Heart right ventricle (tissue), 16 donors: Measurements from ENCODE around the gene CPSF7. TPM values are rescaled to one million over a fixed set of nuclear protein-coding genes. Genes with fewer than 3 reads are reported as not detected.
"Not testable (repeated sequence)": the region's sequence is repeated elsewhere in the genome, so short reads cannot be mapped to it uniquely, and the experiment has no call there.

ENCODE experiments used
- ATAC-seq, 8 donors: fragments of 200-7000 bp; cut with Tn5 transposase; one replicate each; pipeline ENCODE4 v1.9.1; 2020; ENCODE audit warnings: mild to moderate bottlenecking in 8 of 8, moderate library complexity in 8 of 8, moderate number of reproducible peaks in 1 of 8
- DNase-seq, 2 donors: peaks; one replicate each; pipeline ENCODE4 v3.0.0-alpha.2; 2020
- H3K27ac ChIP-seq, 10 donors: fragments of 200-600 bp; sonication (generic) in 2 of 10; one replicate each; pipeline versions ENCODE4 v1.5.0 to v1.8.0; 2020 to 2022; ENCODE audit warnings: mild to moderate bottlenecking in 3 of 10
- H3K27me3 ChIP-seq, 7 donors: fragments of 200-600 bp; one replicate each; pipeline ENCODE4 v1.8.0; 2021 to 2022; ENCODE audit warnings: mild to moderate bottlenecking in 2 of 7
- H3K36me3 ChIP-seq, 9 donors: fragments of 200-600 bp; sonication (generic) in 1 of 9; one replicate each; pipeline versions ENCODE4 v1.5.0 to v1.8.0; 2020 to 2022; ENCODE audit warnings: mild to moderate bottlenecking in 2 of 9
- H3K4me1 ChIP-seq, 9 donors: fragments of 200-600 bp; sonication (generic) in 1 of 9; one replicate each; pipeline versions ENCODE4 v1.5.0 to v1.8.0; 2020 to 2022; ENCODE audit warnings: mild to moderate bottlenecking in 4 of 9
- H3K4me3 ChIP-seq, 10 donors: fragments of 200-600 bp; sonication (generic) in 2 of 10; one replicate each; pipeline versions ENCODE4 v1.5.0 to v1.8.0; 2020 to 2022; ENCODE audit warnings: mild to moderate bottlenecking in 7 of 10, moderate library complexity in 2 of 10
- H3K9me3 ChIP-seq, 11 donors: fragments of 200-600 bp in 10 of 11; sonication (generic) in 2 of 11; one replicate each; pipeline versions ENCODE4 v1.5.0 to v1.8.0; 2013 to 2022; ENCODE audit warnings: mild to moderate bottlenecking in 2 of 11, control low read depth in 1 of 11, moderate library complexity in 1 of 11
- CTCF ChIP-seq, 9 donors: fragments of 200-600 bp; sonication (generic) in 2 of 9; IDR thresholded peaks; one replicate each; pipeline versions ENCODE4 v1.5.0 to v1.8.0; 2021 to 2022; ENCODE audit warnings: antibody characterized with exemption in 9 of 9, mild to moderate bottlenecking in 5 of 9, moderate library complexity in 1 of 9
- WGBS, 2 donors: extraction: QIAGEN DNeasy Blood & Tissue Kit; methylation state at CpG; one replicate each; pipeline ENCODE4 v1.1.7; 2013; ENCODE audit warnings: inconsistent platforms in 1 of 2; 5-methylcytosine and 5-hydroxymethylcytosine counted together
- intact Hi-C, 10 donors: fragments of 100-400 bp; cut with DNase I; formaldehyde crosslinking; loops; one replicate each; pipeline versions ENCODE4 v1.11.1 to v1.14.2; 2022
- polyA plus RNA-seq, 2 donors: library from polyadenylated mRNA; stranded (reverse); fragments of 200-250 nt; gene quantifications; one replicate each; pipeline ENCODE4 v1.2.3, GENCODE V29; 2013
- total RNA-seq, 10 donors: library from RNA; stranded (reverse); fragmentation: NEBNext Ultra II Directional in 3 of 10; extraction: Animal tissue kit (Norgen Biotek cat#: 25700) in 3 of 10; gene quantifications; one replicate each; pipeline versions ENCODE4 v1.2.1 to v1.2.4, GENCODE V29; 2021 to 2023
- donor health status: Arrhythmogenic right ventricular cardiomyopathy.
- donor health status: ischemic (EF 13 %, LVEDD 7.1; RV severe dilation, severe dysfunction).
- donor health status: healthy with polysubstance abuse.
- donor health status: DM: no; HTN: yes; CAD: no.
- donor health status: DM: no; HTN: no; CAD: no.
- donor health status: ischemic (EF 25% LVEDD 6.9; RV normal size, moderate dysfunction).
- donor health status: ischemic (EF 25% LVEDD 5.7; RV mildly dilated, moderate dysfunction).
- donor health status: healthy.
- donor health status: DM: yes; HTN: yes; CAD: no.
- donor health status: Ischemic cardiomyopathy.
- donor health status: ischemic (EF 35%, LVEDD 5.7; RV mildly dilated, moderate dysfunction).
- donor health status: nonischemic (EF 11% LVEDD 7.7; RV severe dilation, severe dysfunction).
- donor health status: DM: yes; HTN: yes; CAD: no.
- donor health status: PGD.
- donor health status: ischemic (EF 29% LVEDD 5.4; RV normal size, mild dysfunction).
- donor health status: nonischemic (EF 23%, LVEDD 6.1; RV moderate dilation, normal function).

CPSF7 gene
- total and polyA plus RNA-seq, 12 donors = 22.3 to 51.8 (median 43.3) TPM

- H3K36me3 ChIP-seq = peaks cover 0 to 46% (median 0%) of the 10 kb centered on the region in 9 donors
- 61% methylated on average over 5 of the region's 5 CpGs for WGBS, 2 donors
- intact Hi-C loops = loop anchor here in 4 of 10 donors (10.0 kb wide), 2 partner anchors 102 to 162 kb away; no protein-coding TSS in a partner anchor
Observed at GRCh38 chr11:61472868-61473267, 43.1 kb upstream of the CPSF7 start.

DNA sequence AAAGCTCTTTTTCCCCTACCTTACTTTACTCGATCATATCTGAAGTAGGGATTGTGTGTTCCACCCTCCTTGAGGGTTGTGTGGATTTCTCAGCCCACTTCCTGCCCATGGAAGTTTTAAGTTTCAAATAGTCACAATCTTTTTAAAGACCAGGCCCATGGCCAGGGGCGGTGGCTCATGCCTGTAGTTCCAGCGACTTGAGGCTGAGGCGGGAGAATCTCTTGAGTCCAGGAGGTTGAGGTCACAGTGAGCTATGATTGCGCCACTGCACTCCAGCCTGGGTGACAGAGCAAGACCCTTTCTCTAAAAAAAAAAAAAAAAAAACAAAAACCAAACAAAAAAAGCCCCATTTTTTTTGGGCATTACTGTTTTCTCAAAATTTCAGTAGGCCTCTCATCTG, 42.5 kb upstream of the CPSF7 start:
- intact Hi-C loops = loop anchor here in 4 of 10 donors (10.0 kb wide), 2 partner anchors 103 to 163 kb away; no protein-coding TSS in a partner anchor
- H3K4me1 ChIP-seq = peaks cover under 1 to 27% (median 10%) of the 10 kb centered on the region in 9 donors
- peaks cover 0 to 9% (median 0%) of the 10 kb centered on the region in 11 donors for H3K9me3 ChIP-seq
- peak; percentile 61 to 82 (median 76) for ATAC-seq
- WGBS, 2 donors = 56 to 59% methylated on average over 5 of the region's 5 CpGs
- no peaks in the 10 kb centered on the region for H3K27me3 ChIP-seq
- H3K27ac ChIP-seq = peak overlapping the region; percentile 52 to 85 (median 78)
- DNase-seq = peak; percentile 63 to 71
- peaks cover 0 to 47% (median 0%) of the 10 kb centered on the region in 9 donors for H3K36me3 ChIP-seq
- TF ChIP-seq CTCF (IDR thresholded peaks at IDR 0.05) = no peak
- no peak overlapping the region for H3K4me3 ChIP-seq

More at GRCh38 chr11:61472868-61473267, 43.1 kb upstream of the CPSF7 start:
- Histone ChIP-seq H3K4me3 (no peak overlapping the region), H3K4me1 (peaks cover 3 to 33% (median 16%) of the 10 kb centered on the region in 9 donors), H3K9me3 (peaks cover 0 to 9% (median 0%) of the 10 kb centered on the region in 11 donors), H3K27me3 (no peaks in the 10 kb centered on the region), H3K27ac (peak overlapping the region; percentile 32 to 85 (median 78))
- no peak for TF ChIP-seq CTCF (IDR thresholded peaks at IDR 0.05)
- ATAC-seq (peak in 6 of 8 donors; percentile 32 to 75 (median 51)), DNase-seq (peak in 1 of 2 donors; percentile 57)

DNA sequence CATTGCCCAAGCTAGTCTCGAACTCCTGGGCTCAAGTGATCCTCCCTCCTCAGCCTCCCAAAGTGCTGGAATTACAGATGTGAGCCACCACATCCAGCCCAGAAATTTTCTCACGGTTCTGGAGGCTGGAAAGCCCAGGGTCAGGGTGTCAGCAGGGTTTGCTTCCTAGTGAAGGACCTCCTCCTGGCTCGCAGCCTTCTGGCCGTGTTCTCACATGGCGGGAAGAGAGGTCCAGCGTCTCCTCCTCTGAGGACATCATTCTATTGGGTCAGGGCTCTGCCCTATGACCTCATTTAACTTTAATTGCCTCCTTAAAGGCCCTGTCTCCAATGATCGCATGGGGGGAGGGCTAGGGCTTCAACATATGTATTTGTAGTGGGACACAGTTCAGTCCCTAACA, 38.2 kb upstream of the CPSF7 start:
- TF ChIP-seq CTCF (IDR thresholded peaks at IDR 0.05) = no peak
- intact Hi-C loops = no loop called here
- no peaks in the 10 kb centered on the region for H3K9me3 ChIP-seq
- peaks cover 0 to 44% (median 0%) of the 10 kb centered on the region in 9 donors for H3K36me3 ChIP-seq
- DNase-seq (peak; percentile 36 to 62), ATAC-seq (peak in 5 of 8 donors; percentile 32 to 59 (median 40))
- peaks cover 0 to 15% (median 7%) of the 10 kb centered on the region in 9 donors for H3K4me1 ChIP-seq
- no peak overlapping the region for H3K4me3 ChIP-seq
- peak overlapping the region in 7 of 10 donors; percentile 5 to 55 (median 48) for H3K27ac ChIP-seq
- H3K27me3 ChIP-seq = no peaks in the 10 kb centered on the region
- 72 to 78% methylated on average over 7 of the region's 7 CpGs for WGBS, 2 donors

DNA sequence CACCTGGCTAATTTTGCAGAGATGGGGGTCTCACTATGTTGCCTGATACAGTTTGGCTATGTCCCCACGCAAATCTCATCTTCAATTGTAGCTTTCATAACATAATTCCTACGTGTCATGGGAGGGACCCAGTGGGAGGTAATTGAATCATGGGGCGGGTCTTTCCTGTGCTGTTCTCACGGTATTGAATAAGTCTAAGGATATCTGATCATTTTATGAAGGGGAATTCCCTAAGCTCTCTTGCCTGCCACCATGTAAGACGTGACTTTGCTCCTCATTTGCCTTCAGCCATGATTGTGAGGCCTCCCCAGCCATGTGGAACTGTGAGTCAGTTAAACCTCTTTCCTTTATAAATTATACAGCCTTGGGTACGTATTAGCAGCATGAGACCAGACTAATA, 37.8 kb upstream of the CPSF7 start:
- H3K9me3 ChIP-seq, H3K27me3 ChIP-seq, H3K4me3 ChIP-seq, intact Hi-C loops, ATAC-seq, DNase-seq: not testable (repeated sequence)
- peaks cover 0 to 48% (median 0%) of the 10 kb centered on the region in 9 donors for H3K36me3 ChIP-seq
- H3K4me1 ChIP-seq = peaks cover 0 to 13% (median 7%) of the 10 kb centered on the region in 9 donors
- 83 to 90% methylated on average over 6 of the region's 6 CpGs for WGBS, 2 donors
- peak overlapping the region in 6 of 10 donors; percentile 5 to 55 (median 49) for H3K27ac ChIP-seq

DNA sequence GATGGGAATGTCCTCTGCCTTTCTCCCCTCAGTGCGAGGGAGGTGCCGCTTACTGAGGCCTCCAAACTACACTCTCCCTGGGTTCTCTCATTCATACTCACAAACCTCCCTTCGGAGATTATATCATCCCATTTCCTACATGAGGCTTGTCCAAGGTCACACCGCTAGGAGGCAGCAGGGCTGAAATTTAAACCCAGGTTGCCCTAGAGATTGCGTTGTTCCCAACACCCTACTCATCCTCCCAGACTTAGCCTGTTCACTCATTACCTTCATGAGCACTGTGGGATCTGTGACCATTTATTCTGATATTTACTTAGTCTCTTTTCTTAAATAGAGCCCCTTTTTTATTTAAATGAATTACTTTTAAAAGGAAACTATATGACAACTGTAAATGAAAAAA, 31.2 kb upstream of the CPSF7 start:
- peak in 3 of 8 donors; percentile 9 to 31 (median 22) for ATAC-seq
- intact Hi-C loops = no loop called here

More for the DNA sequence above, 31.2 kb upstream of the CPSF7 start:
- Histone ChIP-seq H3K36me3 (peaks cover 0 to 24% (median 0%) of the 10 kb centered on the region in 9 donors), H3K27ac (peak overlapping the region in 2 of 10 donors; percentile 20 to 56), H3K27me3 (no peaks in the 10 kb centered on the region), H3K9me3 (no peaks in the 10 kb centered on the region), H3K4me3 (no peak overlapping the region), H3K4me1 (peaks cover 0 to 19% (median 11%) of the 10 kb centered on the region in 9 donors)
- no peak for TF ChIP-seq CTCF (IDR thresholded peaks at IDR 0.05)
- DNase-seq = no peak
- 73 to 80% methylated on average over 5 of the region's 5 CpGs for WGBS, 2 donors
